ENCODE results near the gene TFAP2C. TPM values are rescaled to one million over a fixed set of nuclear protein-coding genes. Genes with fewer than 3 reads are reported as not detected.
"Not testable (repeated sequence)": the region's sequence is repeated elsewhere in the genome, so short reads cannot be mapped to it uniquely, and the experiment has no call there.

TFAP2C gene
- polyA plus RNA-seq, 1 donor, result not detected

DNA sequence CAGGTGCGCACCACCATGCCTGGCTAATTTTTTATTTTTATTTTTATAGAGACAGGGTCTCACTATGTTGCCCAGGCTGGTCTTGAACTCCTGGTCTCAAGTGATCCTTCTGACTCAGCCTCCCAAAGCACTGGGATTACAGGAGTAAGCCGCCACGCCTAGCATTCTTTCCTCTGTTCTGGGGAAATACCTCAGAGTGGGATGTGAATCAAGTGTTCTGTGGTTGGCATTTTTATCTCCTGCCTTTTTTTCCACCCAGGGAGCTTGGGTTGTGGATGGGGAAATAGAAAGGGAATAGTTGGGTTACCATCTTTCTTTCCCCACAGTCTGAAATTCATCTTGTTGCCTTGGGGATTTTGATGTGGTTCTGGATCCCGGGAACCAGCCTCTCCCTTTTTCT lies 24.1 kb downstream of the TFAP2C start:
- no peak for DNase-seq (ENCODE audit: low read depth)

DNA sequence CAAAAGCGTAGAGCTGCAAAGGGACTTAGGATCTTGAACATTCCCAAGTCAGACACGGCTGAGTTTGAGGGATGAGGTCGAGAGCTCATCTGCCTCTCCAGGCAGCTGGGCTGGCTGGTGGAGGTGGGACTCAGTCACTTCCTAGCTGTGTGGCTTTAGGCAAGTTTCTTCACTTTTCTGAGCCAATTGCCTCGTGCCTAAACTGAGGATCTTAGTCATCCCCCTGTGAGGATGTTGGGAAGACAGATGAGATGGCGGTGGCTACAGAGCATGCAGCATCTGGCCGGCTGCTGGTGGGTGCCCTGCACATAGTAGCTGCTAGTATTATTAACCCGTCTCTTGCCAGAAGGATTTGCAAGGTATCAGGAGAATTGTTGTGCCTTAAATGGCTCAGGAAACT lies 27.5 kb downstream of the TFAP2C start:
- no peak for DNase-seq (ENCODE audit: low read depth)

DNA sequence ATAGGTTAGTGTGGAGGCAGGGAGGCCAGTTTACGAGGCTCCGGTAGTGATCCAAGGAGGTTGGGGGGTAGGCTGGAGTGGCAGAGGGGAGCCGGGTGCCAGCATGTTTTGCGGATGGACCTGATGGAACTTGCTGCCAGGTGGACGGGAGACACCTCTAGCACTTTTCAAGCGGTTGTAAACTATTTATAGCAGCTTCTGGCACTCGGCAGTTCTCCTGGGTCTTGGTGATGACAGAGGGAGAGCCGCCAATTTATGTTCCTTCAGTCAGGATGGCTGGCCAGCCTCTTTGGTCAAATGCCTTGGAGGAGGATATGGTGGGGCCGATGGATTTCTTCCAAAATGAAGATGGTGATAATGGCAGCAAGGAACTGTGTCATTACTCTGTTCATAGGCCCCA lies 28.8 kb downstream of the TFAP2C start:
- no peak for DNase-seq (ENCODE audit: low read depth)

- DNase-seq (ENCODE audit: low read depth), result not testable (repeated sequence)
Measured at GRCh38 chr20:56658341-56658947, 29.3 kb downstream of the TFAP2C start.

GRCh38 chr20:56663660-56664059 lies 34.6 kb downstream of the TFAP2C start:
- no peak for DNase-seq (ENCODE audit: low read depth)

GRCh38 chr20:56664796-56665195 lies 35.7 kb downstream of the TFAP2C start:
- DNase-seq (ENCODE audit: low read depth), result no peak

GRCh38 chr20:56665806-56666205 lies 36.7 kb downstream of the TFAP2C start:
- no peak for DNase-seq (ENCODE audit: low read depth)

- DNase-seq (ENCODE audit: low read depth), result no peak
Measured at GRCh38 chr20:56673450-56673849, 44.3 kb downstream of the TFAP2C start.

- DNase-seq (ENCODE audit: low read depth), result no peak
Measured at GRCh38 chr20:56676001-56676400, 46.9 kb downstream of the TFAP2C start.

DNA sequence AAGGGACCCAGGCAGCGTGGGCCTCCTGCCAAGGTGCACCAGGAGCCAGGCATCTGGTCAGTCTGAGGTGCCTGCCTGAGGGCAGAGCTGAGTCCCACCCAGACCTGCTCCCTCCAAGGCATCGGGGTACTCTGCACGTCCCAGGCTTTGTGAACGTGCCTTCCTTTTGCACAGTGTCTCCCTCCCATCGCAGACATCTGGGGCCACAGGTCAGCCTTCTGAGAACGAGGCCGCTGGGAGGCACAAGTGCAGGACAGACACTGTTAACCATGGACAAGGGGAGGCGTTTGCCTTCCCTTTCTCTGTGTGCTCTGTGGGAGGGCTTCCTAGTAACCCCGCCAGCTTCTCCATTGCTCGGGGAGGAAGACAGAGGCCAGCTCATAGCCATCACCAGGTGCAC lies 47.6 kb downstream of the TFAP2C start:
- DNase-seq (ENCODE audit: low read depth), result no peak

GRCh38 chr20:56683077-56683865 lies 54.2 kb downstream of the TFAP2C start:
- no peak for DNase-seq (ENCODE audit: low read depth)

GRCh38 chr20:56685879-56686278 lies 56.8 kb downstream of the TFAP2C start:
- DNase-seq (ENCODE audit: low read depth), result no peak

DNA sequence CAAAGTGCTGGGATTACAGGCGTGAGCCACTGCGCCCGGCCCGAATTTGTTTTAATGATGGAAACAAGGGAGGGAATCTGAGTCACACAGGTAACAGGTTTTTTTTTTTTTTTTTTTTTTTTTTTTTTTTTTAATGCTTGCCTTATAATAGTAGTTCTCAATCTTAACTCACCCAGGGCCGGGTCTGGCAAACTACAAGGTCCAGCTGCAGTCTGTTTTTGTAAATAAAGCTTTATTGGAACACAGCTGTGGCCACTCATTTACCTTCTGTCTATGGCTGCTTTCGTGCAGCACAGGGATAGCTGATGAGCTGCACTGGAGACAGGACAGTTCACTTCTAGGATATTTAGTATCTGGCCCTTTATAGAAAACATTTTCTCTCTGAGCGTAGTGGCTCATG lies 58.0 kb downstream of the TFAP2C start:
- no peak for DNase-seq (ENCODE audit: low read depth)

DNA sequence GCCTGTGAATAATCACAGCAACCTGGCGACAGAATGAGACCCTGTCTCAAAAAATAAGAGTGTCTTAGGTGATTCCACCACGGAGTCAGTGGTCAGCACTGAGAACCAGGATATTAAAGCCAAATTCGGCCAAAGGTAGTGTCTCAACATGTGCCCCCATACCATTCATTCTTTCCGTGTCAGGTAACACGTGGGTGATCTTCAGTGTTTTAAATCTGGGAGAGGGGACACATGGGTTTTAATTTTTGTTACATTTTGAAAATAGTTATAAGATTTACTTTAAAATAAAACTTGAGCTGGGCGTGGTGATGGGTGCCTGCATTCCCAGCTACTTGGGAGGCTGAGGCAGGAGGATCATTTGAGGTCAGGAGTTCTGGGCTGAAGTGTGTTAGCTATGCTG lies 59.0 kb downstream of the TFAP2C start:
- DNase-seq (ENCODE audit: low read depth), result no peak

Other genes starting within 250 kb of the TFAP2C start
- gene AURKA, start 237.1 kb upstream of the TFAP2C start, polyA plus RNA-seq (ENCODE audit: insufficient read length), result 7.0 TPM
- 26.2 TPM for gene CSTF1, start 236.7 kb upstream of the TFAP2C start, polyA plus RNA-seq (ENCODE audit: insufficient read length)
- gene CASS4, start 217.0 kb upstream of the TFAP2C start, polyA plus RNA-seq (ENCODE audit: insufficient read length), result 7.0 TPM
- 101 TPM for gene RTF2, start 160.7 kb upstream of the TFAP2C start, polyA plus RNA-seq (ENCODE audit: insufficient read length)
- not detected for gene FAM209A, start 104.6 kb upstream of the TFAP2C start, polyA plus RNA-seq (ENCODE audit: insufficient read length)
- gene FAM209B, start 96.1 kb upstream of the TFAP2C start, polyA plus RNA-seq (ENCODE audit: insufficient read length), result 0.27 TPM